SIG-M5 (cell line): ENCODE data around the gene IL11RA.

ENCODE experiments used
- DNase-seq: peaks from one replicate; lab custom pipeline; 2025; lab: John Stamatoyannopoulos, UW

Gene IL11RA

DNA sequence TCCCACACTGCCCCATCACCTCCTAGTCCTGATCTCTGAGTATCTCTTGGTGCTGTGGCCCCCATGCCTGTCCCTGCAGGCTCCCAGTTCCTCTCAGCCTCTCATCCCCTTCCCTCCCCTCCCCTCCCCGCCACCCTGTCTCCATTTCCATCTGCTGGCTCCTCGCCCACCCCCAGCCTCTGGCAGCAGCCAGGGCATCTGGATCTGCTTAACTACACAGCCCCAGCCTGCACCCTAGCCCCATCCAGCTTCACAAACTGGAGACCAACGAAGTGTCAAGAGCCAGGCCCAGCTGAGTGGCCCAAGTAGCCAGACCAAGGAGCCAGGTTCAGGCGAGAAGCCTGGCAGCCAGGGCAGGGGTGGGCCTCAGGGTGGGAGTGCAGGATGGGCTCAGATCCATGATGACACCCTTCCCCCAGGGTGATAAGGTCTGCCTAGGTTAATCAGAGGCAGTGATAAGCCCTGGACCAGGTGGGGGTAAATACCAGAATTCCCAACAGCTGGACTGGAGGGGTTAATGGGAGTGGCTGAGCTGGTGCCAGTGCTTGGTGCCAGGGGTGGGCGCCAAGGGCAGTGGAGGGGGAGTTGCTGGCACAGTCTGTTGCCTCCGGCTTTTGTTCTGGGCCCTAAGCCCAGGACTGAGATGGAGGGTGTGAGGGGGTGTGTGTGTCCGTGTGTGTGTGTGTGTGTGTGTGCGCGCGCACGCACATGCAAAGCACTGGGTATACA, 2.5 kb downstream of the IL11RA start:
- DNase-seq, result no peak

DNA sequence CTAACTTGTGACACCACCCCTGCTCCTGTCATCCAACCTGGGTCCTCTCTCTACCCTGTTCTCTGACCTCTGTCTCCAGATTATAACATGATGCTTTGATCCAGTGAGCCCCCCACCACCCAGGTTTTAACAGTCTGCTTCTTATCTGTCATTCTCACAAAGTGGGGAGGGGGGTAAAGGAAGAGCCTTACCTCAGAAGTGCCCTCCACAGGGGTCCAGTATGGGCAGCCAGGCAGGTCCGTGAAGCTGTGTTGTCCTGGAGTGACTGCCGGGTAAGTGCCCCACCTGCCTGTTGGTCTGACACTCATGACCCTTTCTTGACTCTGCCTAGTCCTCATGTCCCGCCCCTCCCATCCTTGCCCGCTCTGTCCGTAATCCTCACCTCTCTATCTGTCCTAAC, 3.4 kb downstream of the IL11RA start:
- no peak for DNase-seq

DNA sequence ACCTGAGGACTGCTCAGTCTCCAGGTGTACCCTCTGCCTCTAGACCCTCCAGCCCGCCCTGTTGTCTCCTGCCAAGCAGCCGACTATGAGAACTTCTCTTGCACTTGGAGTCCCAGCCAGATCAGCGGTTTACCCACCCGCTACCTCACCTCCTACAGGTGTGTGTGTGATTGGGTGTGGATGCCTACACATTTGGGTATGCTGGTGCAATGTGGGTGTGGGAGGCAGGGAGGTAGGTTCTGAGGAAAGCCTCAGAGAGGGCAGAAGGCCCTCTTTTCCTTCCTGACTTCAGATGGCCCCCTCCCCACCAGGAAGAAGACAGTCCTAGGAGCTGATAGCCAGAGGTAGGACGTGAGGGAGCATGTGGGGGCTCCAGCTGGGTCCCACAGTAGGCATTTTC, 5.0 kb downstream of the IL11RA start:
- DNase-seq, result no peak

DNA sequence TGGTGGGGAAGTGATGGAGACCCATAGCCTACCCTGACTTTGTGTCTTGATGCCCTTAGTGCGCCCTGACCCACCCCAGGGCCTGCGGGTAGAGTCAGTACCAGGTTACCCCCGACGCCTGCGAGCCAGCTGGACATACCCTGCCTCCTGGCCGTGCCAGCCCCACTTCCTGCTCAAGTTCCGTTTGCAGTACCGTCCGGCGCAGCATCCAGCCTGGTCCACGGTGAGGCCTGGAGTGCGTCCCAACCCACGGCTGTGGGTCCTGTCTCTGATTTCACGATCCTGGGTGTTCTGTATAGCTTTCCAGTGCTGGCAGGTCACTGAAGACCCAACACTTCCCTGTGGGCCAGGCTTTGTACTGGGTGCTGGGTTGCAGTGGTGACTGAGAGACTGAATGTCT, 6.5 kb downstream of the IL11RA start:
- DNase-seq, result no peak

DNA sequence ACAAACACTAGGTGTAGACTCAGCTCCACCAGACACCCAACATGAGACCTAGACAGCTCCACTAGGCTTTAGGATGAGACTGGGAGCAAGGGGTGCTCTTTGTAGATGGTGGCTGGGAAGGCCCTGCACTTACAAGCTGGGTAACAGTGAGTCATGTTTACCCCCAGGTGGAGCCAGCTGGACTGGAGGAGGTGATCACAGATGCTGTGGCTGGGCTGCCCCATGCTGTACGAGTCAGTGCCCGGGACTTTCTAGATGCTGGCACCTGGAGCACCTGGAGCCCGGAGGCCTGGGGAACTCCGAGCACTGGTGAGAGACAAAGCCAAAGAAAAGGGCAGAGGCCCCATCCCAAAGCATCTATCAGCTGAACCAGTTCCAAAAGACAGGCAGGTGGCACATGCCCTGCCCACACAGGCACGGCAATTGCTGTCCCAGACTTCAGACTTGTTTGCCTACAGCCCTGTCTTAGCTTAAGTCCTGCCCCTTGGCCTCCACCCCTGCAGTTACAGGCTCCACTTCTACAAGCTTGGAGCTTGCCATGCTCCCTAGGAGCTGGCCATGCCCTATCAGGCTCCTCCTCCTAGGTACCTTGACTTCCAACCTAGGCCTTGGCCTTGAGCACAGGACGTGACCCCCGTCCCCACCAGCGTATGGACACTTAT, 7.7 kb downstream of the IL11RA start:
- DNase-seq, result no peak

DNA sequence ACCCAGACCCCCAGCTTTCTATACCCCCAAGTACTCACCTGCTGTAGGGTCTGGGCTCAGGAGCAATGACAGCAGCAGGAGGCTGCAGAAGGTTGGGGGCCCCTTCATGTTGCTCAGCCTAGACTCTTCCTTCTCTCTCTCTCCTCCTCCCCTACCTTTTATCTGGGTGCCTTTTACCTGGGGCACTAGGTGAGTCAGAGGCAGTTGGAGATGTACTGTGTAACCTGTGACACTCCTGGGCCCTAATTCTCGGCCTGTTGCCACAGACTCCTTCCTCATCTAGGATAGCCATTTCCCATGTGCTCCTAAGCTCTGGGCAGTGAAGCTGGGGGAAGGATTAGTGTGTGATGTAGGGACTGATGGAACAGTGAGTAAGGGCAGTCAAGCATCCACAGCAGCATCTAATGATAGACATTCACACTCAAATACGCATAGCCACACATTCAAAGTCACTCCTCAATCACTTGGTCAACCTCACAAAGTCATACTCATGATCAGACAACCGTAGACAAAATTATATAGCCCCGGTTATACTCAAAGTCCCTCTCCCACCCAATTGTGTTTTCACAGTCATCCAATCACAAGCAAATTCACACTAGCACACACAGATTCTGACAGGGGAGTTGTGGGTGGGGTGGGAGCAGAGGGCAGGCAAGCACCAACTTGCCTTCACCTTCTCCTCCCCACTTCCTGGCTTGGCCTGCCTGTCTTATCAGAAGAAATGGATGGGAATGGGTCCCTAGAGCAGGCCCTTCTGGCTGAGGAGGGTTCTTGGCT, 10.7 kb downstream of the IL11RA start, which contains the start of gene CCL27:
Gene CCL27 (minus strand): TSS at position 132 of the 777 bp plus-strand sequence. CDS start 24 bp downstream, at position 108.
- DNase-seq, result no peak

DNA sequence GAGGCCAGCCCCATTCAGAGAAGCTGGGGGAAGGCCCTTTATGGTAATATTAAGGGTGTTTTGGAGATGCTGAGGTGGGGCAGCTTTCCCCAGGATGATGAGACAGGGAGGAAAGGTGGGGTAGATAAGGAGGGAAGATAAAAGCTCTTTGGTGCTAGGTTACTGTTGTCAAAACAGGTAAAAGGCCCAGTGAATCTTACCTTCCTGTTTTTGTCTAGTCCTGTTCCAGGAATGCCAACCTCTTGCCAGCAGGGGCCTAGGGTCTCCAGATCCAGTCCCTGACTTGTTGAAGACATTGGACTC, 11.3 kb downstream of the IL11RA start:
- no peak for DNase-seq

DNA sequence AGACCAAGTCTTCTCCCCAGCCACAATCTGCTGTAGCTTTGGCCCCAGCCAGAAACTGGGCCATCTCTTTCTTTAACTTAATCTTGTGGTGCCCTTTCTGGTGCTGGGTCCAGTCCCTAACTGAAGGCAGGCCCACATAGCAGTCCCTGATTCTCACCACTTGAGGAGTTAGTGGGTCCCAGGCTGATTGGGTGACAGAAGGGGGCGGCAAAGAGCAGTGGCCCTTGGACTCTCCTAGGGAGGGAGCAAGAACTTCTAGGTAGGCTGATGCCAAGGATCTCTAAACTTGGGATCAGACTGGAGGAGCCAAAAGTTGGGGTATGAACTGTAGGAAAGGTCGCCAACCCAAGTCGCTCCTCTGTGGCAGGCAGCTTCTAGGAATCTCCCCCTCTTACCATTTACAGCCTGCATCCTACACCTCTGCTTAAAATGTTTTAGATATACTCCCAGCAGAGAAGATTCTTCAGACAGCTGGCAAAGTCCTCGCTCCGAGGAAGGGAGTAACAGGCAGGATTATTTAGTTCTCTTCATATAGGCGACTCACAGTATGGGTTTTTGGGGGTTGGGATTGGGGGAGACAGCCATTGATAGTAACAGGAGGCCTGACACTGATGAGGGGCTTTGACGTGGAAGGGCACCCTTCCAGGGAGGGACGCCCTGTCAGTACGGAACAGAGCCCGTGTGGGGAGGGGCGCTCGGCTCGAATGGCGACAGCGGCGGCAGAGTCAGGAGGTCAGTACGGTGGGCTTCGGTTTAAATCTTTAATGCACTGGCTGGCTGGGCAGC, 12.5 kb downstream of the IL11RA start:
- peak; percentile 31 for DNase-seq

DNA sequence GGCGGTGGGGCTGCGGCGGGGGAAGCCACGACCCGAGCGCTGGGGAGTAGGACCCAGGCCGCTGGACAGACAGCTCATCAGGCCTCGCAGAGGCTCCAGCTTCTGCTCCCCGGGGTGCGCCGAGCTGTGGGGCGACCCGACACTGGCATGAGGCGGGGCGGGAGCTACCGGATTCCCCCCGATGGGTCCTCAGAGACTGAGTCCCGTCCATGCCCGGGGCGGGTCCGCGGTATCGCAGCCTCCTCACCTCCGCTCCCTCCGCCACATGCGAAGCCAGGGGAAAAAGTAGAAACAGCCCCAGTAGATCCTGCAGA, 13.0 kb downstream of the IL11RA start:
- DNase-seq, result no peak

DNA sequence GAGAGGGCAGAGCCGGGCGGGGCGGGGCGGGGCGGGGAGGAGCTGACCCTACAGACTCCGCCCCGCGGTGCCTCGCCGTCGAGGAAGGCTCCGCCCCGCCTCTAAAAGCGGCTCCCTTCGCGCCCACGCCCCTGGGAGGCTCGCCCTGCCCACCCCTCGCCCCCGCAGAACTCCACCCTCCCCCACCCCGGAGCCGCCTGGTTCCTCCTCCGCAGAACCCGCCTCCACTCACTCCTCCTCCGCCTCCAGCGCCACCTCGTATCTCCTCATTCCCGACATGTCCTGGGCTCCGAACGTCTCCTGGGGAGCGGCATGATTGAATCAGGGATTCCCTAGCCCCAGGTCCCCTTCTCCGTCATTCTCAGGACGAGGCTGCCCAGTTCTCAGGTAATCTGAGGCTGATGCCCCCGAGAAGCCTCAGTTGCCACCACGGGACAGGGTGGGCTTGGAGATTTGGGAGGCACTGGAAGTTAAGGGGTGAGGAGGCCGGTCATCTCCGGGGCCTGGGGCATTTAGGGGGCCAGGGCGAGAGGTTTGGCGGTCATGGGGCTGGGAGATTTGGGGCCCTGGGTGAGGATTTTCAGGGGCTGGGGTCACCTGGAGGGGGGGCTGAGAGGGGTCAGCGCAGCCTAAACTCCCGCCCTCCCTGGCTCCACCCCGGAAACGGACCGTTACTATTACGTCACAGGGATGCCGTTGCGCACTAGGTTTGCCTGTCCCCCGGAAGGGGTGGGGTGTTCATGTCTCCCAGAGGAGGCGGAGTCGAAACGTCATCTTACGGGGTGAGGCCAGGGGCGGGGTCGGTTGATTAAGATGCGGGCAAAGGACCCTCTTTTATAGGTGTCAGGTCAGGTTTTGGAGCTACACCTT, 13.6 kb downstream of the IL11RA start:
- peak; percentile 78 for DNase-seq

DNA sequence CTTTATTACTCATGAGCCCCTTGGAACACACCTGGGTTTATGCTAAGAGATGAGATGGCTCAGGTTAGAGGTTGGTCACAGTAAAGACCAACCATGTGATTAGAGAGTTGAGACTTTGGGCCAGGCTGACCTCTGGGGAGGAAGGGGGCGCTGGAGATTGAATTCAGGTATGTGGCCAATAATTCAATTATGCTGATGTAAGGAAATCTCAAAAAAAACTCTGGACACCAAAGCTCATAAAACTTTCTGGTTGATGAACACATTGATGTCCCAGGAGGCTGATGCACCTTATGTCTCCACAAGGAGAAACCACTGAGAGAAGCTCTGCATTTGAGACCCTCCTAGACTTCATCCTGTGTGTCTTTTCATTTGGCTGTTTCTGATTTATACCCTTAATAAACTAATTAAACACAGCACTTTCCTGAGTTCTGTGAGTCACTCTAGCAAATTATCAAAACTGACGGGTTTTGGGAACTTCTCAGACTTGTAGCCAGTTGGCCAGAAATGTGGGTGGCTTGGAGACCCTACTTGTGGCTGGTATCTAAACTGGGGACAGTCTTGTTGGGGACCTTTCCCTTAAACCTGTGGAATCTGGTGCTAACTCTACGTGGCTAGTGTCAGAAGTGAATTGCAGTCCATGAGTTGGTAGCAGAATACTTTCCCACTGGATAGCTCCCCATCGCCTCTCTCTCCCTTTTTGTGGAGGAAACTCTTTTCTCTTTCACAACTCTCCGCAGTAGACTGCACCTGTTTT, 18.0 kb downstream of the IL11RA start:
- DNase-seq, result no peak

DNA sequence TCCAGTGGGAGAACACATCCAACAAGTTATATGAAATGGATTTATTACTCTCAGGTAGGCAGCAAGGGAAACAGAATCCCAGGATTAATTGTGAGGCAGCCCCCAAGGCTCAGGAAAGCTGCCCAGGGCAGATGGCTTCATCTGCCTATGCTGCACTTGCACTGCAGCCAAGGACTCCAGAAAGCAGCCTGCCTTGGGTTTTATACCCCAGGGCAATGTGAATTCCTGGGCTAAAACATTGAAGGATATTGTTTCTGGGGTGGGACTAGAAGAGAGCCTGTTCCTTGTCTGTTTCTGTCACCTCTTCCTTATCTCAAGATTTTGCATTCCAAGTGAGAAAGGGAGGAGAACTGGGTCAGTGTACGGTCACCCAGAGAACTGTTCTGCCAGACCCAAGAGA, 19.3 kb downstream of the IL11RA start:
- DNase-seq, result no peak

DNA sequence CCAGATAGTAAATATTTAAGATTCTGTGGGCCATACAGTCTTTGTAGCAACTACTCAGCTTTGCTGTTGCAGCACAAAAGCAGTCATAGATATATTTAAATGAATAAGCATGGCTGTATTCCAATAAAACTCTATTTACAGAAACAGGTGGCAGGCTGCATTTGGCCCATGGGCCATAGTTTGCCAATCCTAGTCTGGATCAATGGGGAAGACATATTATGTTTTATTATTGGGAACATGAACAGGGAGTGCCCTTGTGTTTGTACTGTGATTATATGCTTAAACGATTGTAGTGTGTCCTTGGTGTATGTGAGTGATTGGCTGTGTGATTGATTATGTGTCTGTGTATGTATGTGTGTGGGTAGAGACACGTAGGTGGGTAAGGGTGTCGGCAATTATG, 22.5 kb downstream of the IL11RA start:
- no peak for DNase-seq

DNA sequence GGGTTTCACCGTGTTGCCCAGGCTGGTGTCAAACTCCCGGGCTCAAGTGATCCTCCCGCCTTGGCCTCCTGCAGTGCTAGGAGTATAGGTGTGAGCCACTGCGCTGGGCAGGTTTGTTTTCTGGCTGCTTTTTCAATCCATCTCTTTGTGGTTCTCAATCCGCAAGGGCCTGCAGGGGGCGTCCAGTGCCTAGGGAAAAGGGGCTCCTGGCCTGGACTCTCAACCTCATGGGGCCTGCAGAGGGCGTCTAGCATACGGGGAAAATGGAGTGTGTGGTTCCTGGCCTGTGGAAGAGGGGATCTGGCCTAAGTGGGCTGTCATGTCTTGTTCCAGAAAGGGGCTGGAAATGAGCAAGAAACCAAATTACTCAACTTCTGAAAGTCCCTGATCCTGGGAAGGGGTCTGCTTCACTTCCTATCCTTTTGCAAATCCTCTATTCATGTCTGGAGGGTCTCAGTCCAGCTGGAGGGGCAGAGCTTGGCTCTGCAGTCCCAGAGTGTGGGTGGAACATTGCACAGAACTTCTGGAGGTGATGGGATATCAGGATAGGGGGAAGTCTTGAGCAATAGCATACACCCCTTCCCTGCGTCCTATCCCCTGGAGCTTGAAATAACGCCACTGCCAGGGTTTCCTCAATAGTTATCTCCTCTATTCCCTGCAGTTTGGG, 23.2 kb downstream of the IL11RA start:
- DNase-seq, result no peak

DNA sequence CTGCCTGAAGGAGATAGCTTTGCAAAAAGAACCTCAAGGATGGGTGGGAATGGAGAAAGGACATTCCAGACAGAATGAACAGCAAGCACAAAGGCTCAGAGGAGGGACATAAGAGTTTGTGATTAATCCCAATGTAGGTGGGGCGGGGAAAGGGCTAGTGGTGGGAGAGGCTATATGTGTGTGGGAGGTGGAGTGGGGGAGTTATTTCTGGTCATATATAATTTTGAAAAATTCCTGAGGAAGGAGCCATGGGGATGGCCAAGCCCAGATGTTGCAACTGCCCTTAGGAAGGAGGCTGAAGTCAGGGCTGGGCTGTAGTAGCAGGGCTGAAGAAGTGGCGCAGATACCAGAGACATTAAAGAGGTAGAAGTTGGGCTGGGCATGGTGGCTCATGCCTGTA, 23.9 kb downstream of the IL11RA start:
- no peak for DNase-seq

DNA sequence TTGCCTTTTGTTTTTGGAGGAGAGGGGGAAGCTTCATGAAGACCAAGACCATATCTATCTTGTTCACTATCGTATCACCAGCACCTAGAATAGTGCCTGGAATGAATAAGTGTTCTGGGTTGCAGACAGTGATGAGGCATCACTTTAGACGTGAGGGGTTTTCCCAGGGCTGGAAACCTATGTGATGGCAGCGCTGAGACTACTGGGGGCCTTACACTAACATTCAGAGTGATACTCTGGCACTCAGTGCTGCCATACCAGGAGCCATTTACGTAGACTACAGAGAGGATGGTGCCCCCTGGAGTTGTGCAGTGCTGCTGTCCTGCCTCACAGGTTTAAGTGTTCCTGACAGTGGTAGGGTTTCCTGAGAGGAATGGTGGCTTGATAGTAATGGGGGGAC, 32.2 kb downstream of the IL11RA start:
- DNase-seq, result no peak

DNA sequence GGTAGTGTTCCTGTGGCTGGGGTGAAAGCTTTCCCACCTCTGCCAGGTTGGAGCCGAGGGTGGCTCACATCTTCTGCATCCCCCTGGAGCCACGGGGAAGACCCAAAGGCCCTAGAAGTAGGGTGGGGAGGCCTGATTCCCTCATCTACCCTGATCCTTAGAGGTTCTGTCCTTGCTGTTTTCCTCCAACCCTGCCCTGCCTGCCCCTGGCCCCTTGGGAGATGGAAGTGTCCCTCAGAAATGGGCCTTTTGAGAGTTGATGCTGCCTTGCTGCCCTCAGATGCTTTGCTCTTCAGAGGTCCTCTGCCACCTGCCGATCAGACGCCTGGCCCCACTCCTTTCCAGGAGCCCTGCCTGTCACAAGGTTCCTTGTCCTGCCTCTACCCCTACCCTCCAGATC, 32.8 kb downstream of the IL11RA start:
- DNase-seq, result no peak

DNA sequence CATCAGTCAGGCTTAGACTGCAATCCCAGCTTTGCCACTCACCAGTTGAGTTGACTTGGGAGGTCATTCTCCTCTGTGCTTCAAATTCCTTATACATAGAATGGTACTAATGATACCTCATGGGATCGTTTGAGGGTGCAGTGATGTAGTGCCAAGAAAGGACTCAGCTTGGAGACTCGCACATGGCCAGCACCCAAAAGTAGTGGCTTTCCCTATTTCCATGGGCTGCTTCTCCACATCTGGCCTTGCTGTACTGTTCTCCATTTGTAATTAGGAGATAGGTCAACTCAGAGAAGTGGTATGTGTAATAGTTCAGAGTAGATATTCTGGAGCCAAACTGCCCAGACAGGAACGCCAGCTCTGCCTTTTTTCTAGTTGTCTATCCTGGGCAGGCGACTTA, 33.6 kb downstream of the IL11RA start:
- DNase-seq, result no peak

DNA sequence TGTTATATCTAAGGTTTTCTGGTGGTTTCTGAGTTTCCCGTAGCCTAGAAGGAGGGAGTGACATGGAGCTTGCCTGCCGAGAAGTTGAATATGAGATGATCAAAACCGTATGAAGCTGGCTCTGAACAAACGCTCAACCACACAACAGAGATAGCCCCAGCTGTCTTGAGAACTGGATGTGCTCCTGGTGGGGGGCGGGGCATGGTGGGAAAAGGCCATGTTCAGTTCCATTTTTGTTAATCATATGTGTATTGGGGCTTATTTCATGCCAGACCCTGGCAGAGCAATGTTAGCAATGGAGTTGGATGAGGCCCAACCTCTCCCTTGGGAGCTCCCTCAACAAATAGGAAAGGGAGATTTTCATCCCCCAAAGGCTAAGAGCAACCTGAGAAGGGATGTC, 34.2 kb downstream of the IL11RA start:
- DNase-seq, result no peak

DNA sequence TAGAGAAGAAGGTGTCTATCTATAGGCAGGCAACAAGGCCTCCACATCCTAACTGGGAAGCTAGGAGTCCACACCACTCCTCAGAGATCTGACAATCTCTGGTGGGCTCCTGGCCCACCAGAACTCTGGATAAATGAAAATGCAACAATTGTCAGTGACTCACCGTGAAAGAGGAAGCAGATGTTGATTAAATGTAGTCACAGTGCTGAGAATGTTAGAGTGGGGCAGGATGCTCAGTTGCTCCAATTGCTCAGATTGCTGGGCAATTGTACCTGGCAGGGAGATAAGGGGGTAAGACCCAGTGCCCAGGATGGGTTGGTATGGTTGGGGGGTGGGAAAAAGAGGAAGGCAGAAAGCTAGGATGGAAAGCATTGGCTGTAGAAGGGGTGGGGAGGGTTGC, 34.7 kb downstream of the IL11RA start:
- no peak for DNase-seq
